HepG2 (cell line): ENCODE measurements around the gene CYLD. TPM values are rescaled to one million over a fixed set of nuclear protein-coding genes. Genes with fewer than 3 reads are reported as not detected.
A peak's percentile ranks its signal among the peaks of the same experiment; 100 is the strongest.

Experiments
- ARID2 ChIP-seq: sonication (generic); formaldehyde crosslinking; IDR thresholded peaks from 2 replicates; pipeline ENCODE4 v1.8.1; 2022; ENCODE audit warnings: mild to moderate bottlenecking, missing genetic modification reagents, borderline replicate concordance
- ATM ChIP-seq: fragments of 450-650 bp; IDR thresholded peaks from 2 replicates; pipeline ENCODE4 v1.7.1; 2017; ENCODE audit warnings: mild to moderate bottlenecking, borderline replicate concordance
- CREB1 ChIP-seq, 2 experiments: fragments of 450-650 bp in 1 of 2; IDR thresholded peaks; 2 replicates each; pipeline ENCODE4 v1.6.1; 2016 to 2017; ENCODE audit warnings: control low read depth in 1 of 2, mild to moderate bottlenecking in 1 of 2, missing compliant biosample characterization in 1 of 2, missing genetic modification characterization in 1 of 2
- ELK4 ChIP-seq: sonication (generic); formaldehyde crosslinking; IDR thresholded peaks from 2 replicates; pipeline ENCODE4 v1.9.0; 2021; ENCODE audit warnings: missing genetic modification reagents, borderline replicate concordance
- KDM3A ChIP-seq: IDR thresholded peaks from 2 replicates; pipeline ENCODE4 v1.6.1; 2018; ENCODE audit warnings: low read depth, missing compliant biosample characterization
- KLF6 ChIP-seq: IDR thresholded peaks from 2 replicates; pipeline ENCODE4 v1.8.0; 2016; ENCODE audit warnings: missing biosample characterization, missing genetic modification reagents
- POLR2AphosphoS2 ChIP-seq: IDR thresholded peaks from 2 replicates; pipeline ENCODE4 v1.6.1; 2011; ENCODE audit warnings: low read depth, low read length, improper control_type of control experiment
- SKIL ChIP-seq: sonication (generic); formaldehyde crosslinking; IDR thresholded peaks from 2 replicates; pipeline ENCODE4 v1.8.0; 2022; ENCODE audit warnings: missing genetic modification reagents, mild to moderate bottlenecking, moderate library complexity, borderline replicate concordance
- TP53 ChIP-seq: sonication (generic); formaldehyde crosslinking; conservative IDR thresholded peaks from 2 replicates; pipeline ENCODE4 v1.4.0; 2020; ENCODE audit warnings: missing genetic modification reagents
- ZNF160 ChIP-seq: sonication (generic); formaldehyde crosslinking; IDR thresholded peaks from 2 replicates; pipeline ENCODE4 v1.8.0; 2022; ENCODE audit warnings: mild to moderate bottlenecking, inconsistent platforms, missing genetic modification reagents
- ZNF557 ChIP-seq: sonication (generic); formaldehyde crosslinking; IDR thresholded peaks from 2 replicates; pipeline ENCODE4 v1.4.0; 2020; ENCODE audit warnings: missing genetic modification reagents
- ZNF598 ChIP-seq: sonication (generic); formaldehyde crosslinking; IDR thresholded peaks from 2 replicates; pipeline ENCODE4 v1.5.1; 2020; ENCODE audit warnings: mild to moderate bottlenecking, missing genetic modification reagents, borderline replicate concordance
- ZNF607 ChIP-seq: sonication (generic); formaldehyde crosslinking; IDR thresholded peaks from 2 replicates; pipeline ENCODE4 v1.5.1; 2020; ENCODE audit warnings: missing genetic modification reagents, mild to moderate bottlenecking, borderline replicate concordance
- polyA plus RNA-seq, 8 experiments: library from polyadenylated mRNA; depleted of rRNA in 3 of 8; stranded (reverse) in 7 of 8; unstranded in 1 of 8; fragments of >200 nt; fragmentation: Illumina TruSeq in 4 of 8; extraction: Trizol in 4 of 8; gene quantifications; 2 replicates each; pipeline versions ENCODE4 v1.2.1 to v1.2.3, GENCODE V29; 2011 to 2016; ENCODE audit warnings: low read depth in 4 of 8, missing spikeins in 1 of 8, mixed read lengths in 1 of 8; ENCODE audit not compliant: insufficient read depth in 1 of 8
- total RNA-seq, 5 experiments: library from RNA; depleted of rRNA; stranded (reverse); fragments of >200 nt; fragmentation: Illumina TruSeq; extraction: Trizol; gene quantifications; 2 replicates each; pipeline ENCODE4 v1.2.3, GENCODE V29; 2016; ENCODE audit warnings: low read depth in 1 of 5
- TF ChIP-seq, protein P1 (sequence below): sonication (generic); formaldehyde crosslinking; IDR thresholded peaks from 2 replicates; pipeline ENCODE4 v1.4.0; 2020; ENCODE audit warnings: mild to moderate bottlenecking, missing genetic modification reagents

Gene CYLD
- total and polyA plus RNA-seq, 2 of the 13 experiments (the other 11 are each of a cell fraction or from before 2014, with no cell fraction given): 6.1 to 11.4 TPM

DNA sequence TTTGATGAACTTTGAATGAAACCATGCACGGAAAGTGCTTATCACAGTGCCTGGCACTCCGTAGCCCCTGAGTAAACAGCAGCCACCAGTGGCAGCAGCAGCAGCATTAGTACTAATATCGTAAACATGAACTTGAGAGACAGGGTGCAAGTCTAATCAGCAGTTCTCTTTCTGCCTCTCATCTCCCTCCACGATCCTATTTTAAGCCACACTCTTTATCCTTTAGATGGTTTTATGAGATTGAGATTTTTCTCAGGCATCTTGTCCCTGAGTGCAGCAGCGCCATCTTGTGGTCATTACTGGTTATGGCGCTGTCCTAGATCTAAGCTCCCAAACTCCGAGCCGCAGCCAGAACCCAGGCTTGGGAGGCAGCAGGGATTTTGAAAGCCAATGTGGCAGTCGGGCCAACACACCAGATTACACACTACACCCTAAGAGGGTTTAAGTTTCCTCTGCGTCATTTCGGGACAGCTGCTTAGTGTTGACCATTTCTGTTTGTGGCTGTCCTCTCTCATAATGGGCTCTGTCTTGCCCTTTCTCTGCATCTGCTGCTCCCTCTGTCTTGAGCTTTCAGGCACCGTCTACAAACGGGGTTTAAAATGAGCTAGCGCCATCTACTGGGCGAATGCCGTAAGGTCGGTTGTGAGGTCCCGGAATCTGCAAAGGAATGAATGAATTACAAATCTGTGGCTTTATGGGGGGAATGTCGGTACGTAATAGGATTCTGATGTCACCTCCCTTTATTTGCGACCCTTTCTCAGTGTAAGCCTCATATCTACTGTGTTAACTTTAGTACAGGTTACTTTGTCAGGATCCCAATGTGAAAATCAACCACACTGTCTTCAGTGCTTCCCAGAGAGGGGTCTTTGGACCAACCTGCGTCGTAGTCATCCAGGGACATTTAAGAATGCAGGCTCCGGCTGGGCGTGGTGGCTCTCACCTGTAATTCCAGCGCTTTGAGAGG, 64.5 kb downstream of the CYLD start (continued):
- TF ChIP-seq ZNF607 (CRISPR knock-in tag) (no peak; the same call in 1 of the 2 replicates), CREB1 (IDR thresholded peaks at IDR 0.05) (no peak), CREB1 (CRISPR knock-in tag; IDR thresholded peaks at IDR 0.05) (no peak), ARID2 (0 out of 2 replicates have a peak, but pooled peaks have one; percentile 31), KLF6 (CRISPR knock-in tag) (no peak), TP53 (CRISPR knock-in tag) (no peak; the same call in 1 of the 2 replicates), ATM (no peak), ZNF557 (CRISPR knock-in tag) (peak; percentile 93; the same call in 1 of the 2 replicates), KDM3A (CRISPR knock-in tag) (no peak), POLR2AphosphoS2 (no peak), SKIL (CRISPR knock-in tag) (no peak), ELK4 (CRISPR knock-in tag) (no peak), ZNF160 (no peak), ZNF598 (peak; percentile 15; the same call in 1 of the 2 replicates)
- TF ChIP-seq, protein P1, sequence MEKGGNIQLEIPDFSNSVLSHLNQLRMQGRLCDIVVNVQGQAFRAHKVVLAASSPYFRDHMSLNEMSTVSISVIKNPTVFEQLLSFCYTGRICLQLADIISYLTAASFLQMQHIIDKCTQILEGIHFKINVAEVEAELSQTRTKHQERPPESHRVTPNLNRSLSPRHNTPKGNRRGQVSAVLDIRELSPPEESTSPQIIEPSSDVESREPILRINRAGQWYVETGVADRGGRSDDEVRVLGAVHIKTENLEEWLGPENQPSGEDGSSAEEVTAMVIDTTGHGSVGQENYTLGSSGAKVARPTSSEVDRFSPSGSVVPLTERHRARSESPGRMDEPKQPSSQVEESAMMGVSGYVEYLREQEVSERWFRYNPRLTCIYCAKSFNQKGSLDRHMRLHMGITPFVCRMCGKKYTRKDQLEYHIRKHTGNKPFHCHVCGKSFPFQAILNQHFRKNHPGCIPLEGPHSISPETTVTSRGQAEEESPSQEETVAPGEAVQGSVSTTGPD (CRISPR knock-in tag): no peak
